ENCODE measurements around the gene HDAC7. TPM values are rescaled to one million over a fixed set of nuclear protein-coding genes. Genes with fewer than 3 reads are reported as not detected.

The HDAC7 gene
- polyA plus RNA-seq, 1 experiment, result 67.0 TPM

DNA sequence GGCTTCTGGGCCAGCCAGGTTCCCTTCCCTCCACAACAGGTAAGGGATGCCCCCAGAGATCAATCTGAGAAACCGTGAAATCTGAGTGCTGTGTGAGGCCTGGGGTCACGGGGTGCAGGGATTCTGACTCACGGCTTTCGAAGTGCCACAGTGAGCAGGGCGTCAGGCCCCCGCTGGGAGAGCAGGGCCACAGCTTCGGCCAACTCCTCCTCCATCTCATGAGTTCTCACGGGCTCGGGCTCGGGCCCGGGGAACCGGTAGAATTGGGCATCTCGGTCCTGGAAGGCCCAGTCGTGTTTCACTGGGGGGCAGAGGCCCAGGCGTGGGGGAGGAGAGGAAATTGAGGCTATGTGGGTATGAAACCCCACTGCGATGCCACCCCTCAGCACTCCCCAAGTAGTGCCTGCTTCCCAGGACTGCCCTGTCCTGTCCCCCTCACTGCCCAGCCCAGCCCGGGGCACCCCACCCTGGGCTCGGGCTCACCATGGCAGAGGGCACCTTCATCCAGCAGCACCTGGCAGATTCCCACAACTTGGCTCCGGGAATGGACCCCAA, 68.7 kb downstream of the HDAC7 start:
- ChIA-PET CTCF (interaction anchor here (1.8 to 9.5 kb wide), 5 partner anchors 8 to 87 kb away, joined by 4 to 107 read pairs (median 12); no protein-coding TSS in a partner anchor), POLR2A (no interaction called here)
- Histone ChIP-seq H3K36me3 (ENCODE audit: control insufficient read depth, insufficient read depth, low read length) (no peaks in the 10 kb centered on the region), H3K4me3 (ENCODE audit: low read depth, low read length) (no peak overlapping the region), H3K27me3 (ENCODE audit: control insufficient read depth, insufficient read depth, low read length) (0 out of 2 replicates have a peak, but pooled peaks cover 1% of the 10 kb centered on the region)
- DNase-seq (ENCODE audit: low read depth), result no peak
- TF ChIP-seq, protein P1, sequence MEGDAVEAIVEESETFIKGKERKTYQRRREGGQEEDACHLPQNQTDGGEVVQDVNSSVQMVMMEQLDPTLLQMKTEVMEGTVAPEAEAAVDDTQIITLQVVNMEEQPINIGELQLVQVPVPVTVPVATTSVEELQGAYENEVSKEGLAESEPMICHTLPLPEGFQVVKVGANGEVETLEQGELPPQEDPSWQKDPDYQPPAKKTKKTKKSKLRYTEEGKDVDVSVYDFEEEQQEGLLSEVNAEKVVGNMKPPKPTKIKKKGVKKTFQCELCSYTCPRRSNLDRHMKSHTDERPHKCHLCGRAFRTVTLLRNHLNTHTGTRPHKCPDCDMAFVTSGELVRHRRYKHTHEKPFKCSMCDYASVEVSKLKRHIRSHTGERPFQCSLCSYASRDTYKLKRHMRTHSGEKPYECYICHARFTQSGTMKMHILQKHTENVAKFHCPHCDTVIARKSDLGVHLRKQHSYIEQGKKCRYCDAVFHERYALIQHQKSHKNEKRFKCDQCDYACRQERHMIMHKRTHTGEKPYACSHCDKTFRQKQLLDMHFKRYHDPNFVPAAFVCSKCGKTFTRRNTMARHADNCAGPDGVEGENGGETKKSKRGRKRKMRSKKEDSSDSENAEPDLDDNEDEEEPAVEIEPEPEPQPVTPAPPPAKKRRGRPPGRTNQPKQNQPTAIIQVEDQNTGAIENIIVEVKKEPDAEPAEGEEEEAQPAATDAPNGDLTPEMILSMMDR (IDR thresholded peaks at IDR 0.05; ENCODE audit: insufficient read depth, low read depth, low read length), result no peak

DNA sequence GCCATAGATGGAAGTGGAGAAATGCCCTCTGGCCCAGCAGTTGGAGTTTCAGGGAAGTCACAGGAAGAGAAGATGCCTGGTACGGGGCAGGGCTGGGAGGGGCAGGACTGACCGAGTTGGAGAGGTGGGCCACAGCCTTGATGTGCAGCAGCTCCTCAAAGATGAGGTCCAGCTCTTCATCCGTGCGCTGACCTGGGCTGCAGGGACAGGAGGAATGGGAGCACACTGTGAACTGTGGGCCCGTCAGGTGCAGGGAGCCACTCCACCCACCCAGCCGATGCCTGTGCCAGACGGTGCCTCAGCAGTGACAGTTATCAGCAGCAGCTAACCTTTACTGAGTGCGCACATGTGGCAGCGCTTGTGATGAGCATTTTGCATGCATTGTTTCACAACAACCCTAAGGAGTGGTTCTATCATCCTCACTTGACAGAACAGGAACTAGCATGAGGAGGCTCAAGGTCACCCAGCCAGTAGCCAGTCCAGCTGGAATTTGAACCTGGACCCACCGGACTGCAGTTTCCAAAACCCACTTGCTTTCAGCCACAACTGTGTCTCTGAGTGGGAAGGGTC, 69.4 kb downstream of the HDAC7 start:
- TF ChIP-seq, protein P1 (IDR thresholded peaks at IDR 0.05; ENCODE audit: insufficient read depth, low read depth, low read length), result no peak
- Histone ChIP-seq H3K27me3 (ENCODE audit: control insufficient read depth, insufficient read depth, low read length) (peaks cover 2% of the 10 kb centered on the region), H3K4me3 (ENCODE audit: low read depth, low read length) (no peak overlapping the region), H3K36me3 (ENCODE audit: control insufficient read depth, insufficient read depth, low read length) (no peaks in the 10 kb centered on the region)
- ChIA-PET POLR2A (no interaction called here), CTCF (interaction anchor here (2.8 to 6.9 kb wide), 2 partner anchors 8 to 88 kb away, joined by 10 to 107 read pairs; no protein-coding TSS in a partner anchor)
- DNase-seq (ENCODE audit: low read depth), result no peak

DNA sequence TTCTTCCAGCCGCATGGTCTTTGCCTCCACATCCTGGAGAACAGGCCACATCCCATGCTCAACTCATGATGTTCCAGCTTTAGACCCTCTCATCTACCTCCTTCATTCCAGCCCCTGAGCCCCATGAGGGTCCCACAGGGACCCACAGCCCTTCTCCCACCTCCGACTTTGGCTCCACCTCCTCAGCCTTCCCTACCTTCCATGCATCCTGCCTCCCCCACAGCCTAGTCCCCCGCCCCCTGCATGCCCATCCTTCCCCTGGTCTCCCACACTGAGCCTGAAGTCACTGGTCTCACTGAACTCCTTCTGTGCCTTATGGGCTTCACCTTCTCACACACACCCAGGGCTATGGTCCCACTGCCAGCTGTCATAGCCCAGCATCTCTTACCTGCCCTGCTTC, 70.8 kb downstream of the HDAC7 start:
- DNase-seq (ENCODE audit: low read depth), result no peak
- ChIA-PET POLR2A (no interaction called here), CTCF (interaction anchor here (1.3 to 17.6 kb wide), 2 partner anchors 11 to 25 kb away, joined by 3 to 454 read pairs; partner anchors contain the start of gene SLC48A1)
- H3K27me3 ChIP-seq (ENCODE audit: control insufficient read depth, insufficient read depth, low read length), result peaks cover 6% of the 10 kb centered on the region
- no peak overlapping the region for H3K4me3 ChIP-seq (ENCODE audit: low read depth, low read length)
- no peaks in the 10 kb centered on the region for H3K36me3 ChIP-seq (ENCODE audit: control insufficient read depth, insufficient read depth, low read length)
- TF ChIP-seq, protein P1 (IDR thresholded peaks at IDR 0.05; ENCODE audit: insufficient read depth, low read depth, low read length), result no peak

DNA sequence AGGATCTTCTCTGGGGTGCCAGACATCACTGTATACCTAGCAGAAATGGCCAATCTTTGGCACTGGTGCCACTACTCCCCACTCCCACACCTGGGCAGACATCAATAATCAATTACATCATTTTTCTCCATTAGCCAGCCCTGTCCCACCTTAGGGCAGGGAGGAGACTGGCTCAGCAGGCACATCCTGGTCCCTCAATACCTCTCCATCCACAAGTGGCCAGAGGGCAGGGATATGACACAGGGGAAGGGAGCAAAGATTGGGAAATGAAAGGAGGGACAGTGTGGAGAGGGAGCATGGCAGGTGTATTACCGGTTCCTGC, 71.2 kb downstream of the HDAC7 start:
- Histone ChIP-seq H3K36me3 (ENCODE audit: control insufficient read depth, insufficient read depth, low read length) (no peaks in the 10 kb centered on the region), H3K4me3 (ENCODE audit: low read depth, low read length) (no peak overlapping the region), H3K27me3 (ENCODE audit: control insufficient read depth, insufficient read depth, low read length) (peaks cover 6% of the 10 kb centered on the region)
- TF ChIP-seq, protein P1 (IDR thresholded peaks at IDR 0.05; ENCODE audit: insufficient read depth, low read depth, low read length), result no peak
- ChIA-PET CTCF (interaction anchor here (1.3 to 17.6 kb wide), 2 partner anchors 11 to 25 kb away, joined by 3 to 454 read pairs; partner anchors contain the start of gene SLC48A1), POLR2A (no interaction called here)
- no peak for DNase-seq (ENCODE audit: low read depth)

DNA sequence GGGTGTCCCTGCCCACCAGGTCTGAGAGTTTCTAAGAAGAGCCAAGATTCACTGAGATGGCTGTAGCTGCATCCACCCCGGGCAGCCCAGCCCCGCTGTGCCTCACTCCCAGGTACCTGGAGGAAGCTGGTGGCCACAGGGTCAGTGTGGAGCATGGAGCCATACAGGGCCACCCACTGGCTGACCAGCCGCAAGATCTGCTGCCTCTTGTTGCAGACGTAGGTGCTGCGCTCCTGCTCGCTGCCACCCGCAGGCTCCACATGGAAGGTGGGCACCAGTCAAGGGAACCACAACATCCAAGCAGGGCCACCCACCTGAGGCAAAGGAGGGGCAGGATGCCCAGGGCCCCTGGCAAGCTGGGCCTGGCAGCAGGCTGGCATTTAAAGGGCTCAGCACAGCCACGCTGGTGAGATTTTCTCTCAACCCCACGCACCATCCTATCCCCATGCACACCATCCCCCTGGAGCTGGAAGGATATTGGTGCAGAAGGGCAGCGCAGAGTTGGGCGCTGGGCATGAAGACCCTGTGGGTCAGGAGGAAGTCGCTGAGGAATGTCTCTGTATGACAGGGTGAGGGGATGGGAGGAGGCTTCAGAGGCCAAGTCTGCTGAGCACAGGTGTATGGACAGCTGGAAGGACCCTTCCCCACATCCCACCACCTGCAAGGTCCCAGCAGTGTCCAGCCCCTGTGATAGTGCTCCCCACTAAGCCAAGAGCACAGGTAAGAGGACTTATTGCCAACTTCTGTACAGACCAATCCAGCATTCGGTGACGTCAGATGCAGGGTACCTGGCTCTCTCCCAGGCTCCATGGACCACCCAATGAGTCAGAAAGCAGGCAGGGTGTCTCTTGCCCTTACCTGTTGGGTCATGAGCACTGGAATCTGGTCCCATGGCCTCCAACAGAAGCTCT, 71.9 kb downstream of the HDAC7 start:
- Histone ChIP-seq H3K27me3 (ENCODE audit: control insufficient read depth, insufficient read depth, low read length) (peaks cover 7% of the 10 kb centered on the region), H3K4me3 (ENCODE audit: low read depth, low read length) (no peak overlapping the region), H3K36me3 (ENCODE audit: control insufficient read depth, insufficient read depth, low read length) (no peaks in the 10 kb centered on the region)
- no peak for DNase-seq (ENCODE audit: low read depth)
- TF ChIP-seq, protein P1 (IDR thresholded peaks at IDR 0.05; ENCODE audit: insufficient read depth, low read depth, low read length), result no peak
- POLR2A ChIA-PET, result no interaction called here
- CTCF ChIA-PET, result interaction anchor here (1.2 to 17.6 kb wide), 3 partner anchors 10 to 26 kb away, joined by 3 to 454 read pairs (median 4); partner anchors contain the start of gene SLC48A1
